ENCODE data around the gene NCEH1. TPM values are rescaled to one million over a fixed set of nuclear protein-coding genes. Genes with fewer than 3 reads are reported as not detected.

The NCEH1 gene
- total RNA-seq, 4 donors from 2014 or later, result 6.6 to 15.8 (median 10.6) TPM

DNA sequence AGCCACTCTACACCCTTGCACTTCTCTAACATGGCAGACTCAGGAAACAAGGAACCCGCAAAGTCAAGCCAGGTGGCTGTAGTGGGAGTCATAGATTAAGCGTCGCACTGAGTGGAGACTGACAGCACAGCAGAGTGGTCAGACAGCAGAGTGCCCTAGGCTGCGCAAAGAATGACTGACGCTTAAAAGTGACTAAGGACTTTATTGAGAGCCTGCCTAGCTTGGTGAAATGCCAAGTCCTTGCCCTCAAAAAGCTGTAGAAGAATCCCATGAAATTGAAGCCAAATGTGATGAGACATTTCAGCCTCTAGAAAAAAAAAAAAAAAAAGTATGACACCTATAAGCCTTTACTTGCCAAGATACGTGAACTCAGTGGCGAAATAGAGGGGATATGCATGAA lies 30.2 kb downstream of the NCEH1 start:
- Histone ChIP-seq H3K27ac (no peak overlapping the region), H3K36me3 (no peaks in the 10 kb centered on the region), H3K9me3 (no peaks in the 10 kb centered on the region), H3K4me3 (no peak overlapping the region), H3K4me1 (peaks cover 0 to 14% (median 0%) of the 10 kb centered on the region in 4 donors), H3K27me3 (no peaks in the 10 kb centered on the region)
- no peak for DNase-seq
- no peak for TF ChIP-seq POLR2A (IDR thresholded peaks at IDR 0.05)
- TF ChIP-seq, protein P1, sequence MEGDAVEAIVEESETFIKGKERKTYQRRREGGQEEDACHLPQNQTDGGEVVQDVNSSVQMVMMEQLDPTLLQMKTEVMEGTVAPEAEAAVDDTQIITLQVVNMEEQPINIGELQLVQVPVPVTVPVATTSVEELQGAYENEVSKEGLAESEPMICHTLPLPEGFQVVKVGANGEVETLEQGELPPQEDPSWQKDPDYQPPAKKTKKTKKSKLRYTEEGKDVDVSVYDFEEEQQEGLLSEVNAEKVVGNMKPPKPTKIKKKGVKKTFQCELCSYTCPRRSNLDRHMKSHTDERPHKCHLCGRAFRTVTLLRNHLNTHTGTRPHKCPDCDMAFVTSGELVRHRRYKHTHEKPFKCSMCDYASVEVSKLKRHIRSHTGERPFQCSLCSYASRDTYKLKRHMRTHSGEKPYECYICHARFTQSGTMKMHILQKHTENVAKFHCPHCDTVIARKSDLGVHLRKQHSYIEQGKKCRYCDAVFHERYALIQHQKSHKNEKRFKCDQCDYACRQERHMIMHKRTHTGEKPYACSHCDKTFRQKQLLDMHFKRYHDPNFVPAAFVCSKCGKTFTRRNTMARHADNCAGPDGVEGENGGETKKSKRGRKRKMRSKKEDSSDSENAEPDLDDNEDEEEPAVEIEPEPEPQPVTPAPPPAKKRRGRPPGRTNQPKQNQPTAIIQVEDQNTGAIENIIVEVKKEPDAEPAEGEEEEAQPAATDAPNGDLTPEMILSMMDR (IDR thresholded peaks at IDR 0.05), result no peak

DNA sequence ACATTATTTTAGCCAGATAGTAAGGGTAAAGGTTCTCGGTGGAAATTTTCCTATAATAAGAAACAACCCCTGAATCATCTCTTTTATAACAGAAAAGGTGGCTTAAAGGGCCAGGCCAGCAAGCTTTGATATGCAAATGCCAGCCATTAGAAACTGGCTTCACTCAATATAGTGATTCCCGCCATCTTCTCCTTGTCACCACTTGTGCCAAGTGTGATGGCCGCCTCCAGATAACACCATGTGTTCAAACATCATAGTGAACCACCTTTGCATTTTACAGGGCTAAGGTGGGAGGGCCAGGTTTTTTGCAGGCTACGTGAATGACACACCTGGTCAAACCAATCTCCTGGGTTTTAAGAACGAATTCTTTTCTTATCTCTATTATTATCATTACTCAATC lies 31.3 kb downstream of the NCEH1 start:
- no peaks in the 10 kb centered on the region for H3K27me3 ChIP-seq
- peaks cover 0 to 14% (median 0%) of the 10 kb centered on the region in 4 donors for H3K4me1 ChIP-seq
- TF ChIP-seq POLR2A (IDR thresholded peaks at IDR 0.05), result no peak
- TF ChIP-seq, protein P1 (IDR thresholded peaks at IDR 0.05), result no peak
- H3K4me3 ChIP-seq, result no peak overlapping the region
- no peak overlapping the region for H3K27ac ChIP-seq
- DNase-seq, result no peak
- no peaks in the 10 kb centered on the region for H3K9me3 ChIP-seq
- H3K36me3 ChIP-seq, result no peaks in the 10 kb centered on the region

DNA sequence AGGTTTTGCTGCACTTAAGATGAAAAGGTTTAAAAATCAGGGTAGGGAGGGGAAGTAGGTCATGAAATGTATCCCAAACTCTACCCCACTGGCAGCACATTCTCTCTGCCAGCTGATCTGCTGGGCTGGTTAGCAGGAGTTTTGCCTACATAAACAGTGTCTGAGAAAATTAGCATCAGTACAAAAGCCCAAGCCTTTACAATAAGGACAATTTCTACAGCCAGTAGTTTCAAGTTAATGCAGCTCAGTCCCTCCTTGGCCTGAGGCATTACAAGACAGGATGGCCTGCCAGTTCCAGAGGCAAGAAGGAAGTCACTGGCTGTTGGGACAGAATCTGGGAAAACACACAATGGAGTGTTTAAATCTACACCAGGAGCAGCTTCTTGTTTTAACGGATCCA lies 32.8 kb downstream of the NCEH1 start:
- TF ChIP-seq POLR2A (IDR thresholded peaks at IDR 0.05), result no peak
- TF ChIP-seq, protein P1 (IDR thresholded peaks at IDR 0.05), result no peak
- Histone ChIP-seq H3K27ac (no peak overlapping the region), H3K4me1 (peaks cover 0 to 14% (median 0%) of the 10 kb centered on the region in 4 donors), H3K9me3 (no peaks in the 10 kb centered on the region), H3K27me3 (no peaks in the 10 kb centered on the region), H3K4me3 (no peak overlapping the region), H3K36me3 (no peaks in the 10 kb centered on the region)
- DNase-seq, result no peak

DNA sequence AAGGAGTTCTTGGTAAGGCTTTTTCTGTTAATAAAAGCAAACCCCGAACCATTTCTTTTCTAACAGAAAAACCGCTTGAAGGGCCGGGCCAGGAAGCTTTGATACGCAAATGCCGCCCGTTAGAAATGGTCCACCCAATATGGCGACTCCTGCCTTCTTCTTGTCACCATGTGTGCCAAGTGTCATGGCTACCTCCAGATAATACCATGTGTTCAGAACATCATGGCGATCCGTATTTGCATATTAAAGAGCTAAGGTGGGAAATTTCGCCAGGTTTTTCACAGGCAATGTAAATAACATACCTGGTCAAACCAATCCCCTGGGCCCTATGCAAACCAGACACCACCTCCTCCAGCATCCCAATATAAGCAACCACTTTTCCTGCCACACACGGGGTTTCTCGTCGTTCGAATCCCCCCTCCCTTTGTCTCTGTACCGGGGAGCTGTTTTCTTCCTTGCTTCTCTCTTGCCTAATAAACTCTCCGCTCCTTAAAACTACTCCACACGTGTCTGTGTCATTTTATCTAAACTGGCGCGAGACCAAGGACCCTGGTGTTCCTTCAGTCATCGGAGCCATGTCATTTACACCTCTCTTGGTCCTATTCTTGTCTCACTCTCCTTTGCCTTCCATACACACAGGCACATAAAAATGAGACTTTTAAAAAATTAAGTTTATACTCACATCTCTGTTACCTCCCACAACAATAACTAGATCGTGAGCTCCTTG lies 34.5 kb downstream of the NCEH1 start:
- TF ChIP-seq POLR2A (IDR thresholded peaks at IDR 0.05), result no peak
- TF ChIP-seq, protein P1 (IDR thresholded peaks at IDR 0.05), result no peak
- Histone ChIP-seq H3K4me1 (peaks cover 0 to 14% (median 0%) of the 10 kb centered on the region in 4 donors), H3K27me3 (no peaks in the 10 kb centered on the region), H3K4me3 (no peak overlapping the region), H3K9me3 (no peaks in the 10 kb centered on the region), H3K27ac (no peak overlapping the region), H3K36me3 (no peaks in the 10 kb centered on the region)
- DNase-seq, result no peak

DNA sequence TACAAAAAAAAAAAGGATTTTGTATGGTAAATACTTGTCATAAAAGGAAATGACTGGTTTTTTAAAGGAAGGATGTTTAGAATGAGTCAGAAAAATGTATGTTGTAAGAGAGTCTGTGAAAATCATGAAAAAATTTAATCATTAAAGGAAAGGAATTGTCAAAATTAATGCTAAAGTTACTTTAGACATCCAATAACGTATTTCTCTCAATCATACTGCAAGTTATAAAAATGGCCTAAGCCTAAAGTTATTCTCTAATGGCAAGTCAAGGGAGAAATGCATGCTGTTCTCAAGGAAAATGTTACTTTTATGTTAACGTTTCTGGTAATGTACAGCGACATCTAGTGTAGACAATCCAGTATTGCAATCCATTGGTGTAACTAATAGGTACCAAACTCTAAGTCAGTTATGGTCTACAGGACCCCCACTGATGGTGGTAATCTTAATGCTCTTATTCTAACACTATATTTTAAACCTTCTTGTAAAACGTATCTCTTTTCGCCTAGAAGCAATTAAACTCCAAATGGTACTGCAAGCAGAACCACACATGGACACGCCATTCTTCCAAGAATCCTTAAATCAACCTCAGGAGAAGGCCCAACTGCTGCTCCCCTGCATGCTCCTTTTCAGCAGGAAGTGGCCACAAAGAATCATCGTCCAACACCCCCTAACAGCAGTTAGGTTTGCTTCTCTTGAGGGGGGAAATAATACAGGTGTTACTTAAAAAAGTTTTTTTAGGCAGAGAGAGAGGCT lies 35.2 kb downstream of the NCEH1 start:
- DNase-seq, result no peak
- Histone ChIP-seq H3K9me3 (no peaks in the 10 kb centered on the region), H3K4me3 (no peak overlapping the region), H3K4me1 (peaks cover 0 to 14% (median 0%) of the 10 kb centered on the region in 4 donors), H3K27ac (no peak overlapping the region), H3K27me3 (no peaks in the 10 kb centered on the region), H3K36me3 (no peaks in the 10 kb centered on the region)
- no peak for TF ChIP-seq POLR2A (IDR thresholded peaks at IDR 0.05)
- TF ChIP-seq, protein P1 (IDR thresholded peaks at IDR 0.05), result peak; percentile 40 to 83 (median 70)

Data from Peyer's patch (tissue), 4 donors.